ENCODE measurements around the gene SAMM50. TPM values are rescaled to one million over a fixed set of nuclear protein-coding genes. Genes with fewer than 3 reads are reported as not detected.

SAMM50 gene
- total RNA-seq, 1 donor from 2014 or later: 22.3 TPM

DNA sequence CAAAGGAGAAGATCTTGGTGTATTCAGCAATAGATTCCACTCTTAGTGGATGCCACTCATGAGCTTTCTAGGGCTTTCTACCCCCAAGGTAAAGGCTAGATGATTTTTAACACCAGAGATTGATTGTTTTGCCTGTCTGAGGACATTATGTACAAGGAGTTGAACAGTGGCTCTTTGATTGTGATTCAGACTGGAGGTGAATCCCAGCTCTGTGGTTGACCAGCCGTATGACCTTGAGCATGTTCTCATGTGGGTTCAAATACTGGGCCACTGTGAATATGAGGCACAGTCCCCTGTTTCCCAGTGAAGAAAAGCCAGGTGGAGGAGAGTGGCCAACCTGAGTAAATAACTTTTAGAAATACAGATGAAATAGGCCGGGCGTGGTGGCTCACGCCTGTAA is 44.9 kb downstream of the SAMM50 start:
- H3K36me3 ChIP-seq: peaks cover 0 to 20% of the 10 kb centered on the region in 2 donors
- H3K9me3 ChIP-seq: no peaks in the 10 kb centered on the region
- DNase-seq (ENCODE audit: extremely low spot score in 2 of 2): no peak
- H3K4me1 ChIP-seq: no peaks in the 10 kb centered on the region
- H3K4me3 ChIP-seq: no peak overlapping the region
- intact Hi-C loops (cut with DNase I): no loop called here
- TF ChIP-seq POLR2AphosphoS5 (IDR thresholded peaks at IDR 0.05; ENCODE audit: insufficient read depth in 1 of 2, low read depth in 1 of 2) (no peak), POLR2A (IDR thresholded peaks at IDR 0.05) (no peak)
- TF ChIP-seq, protein P1, sequence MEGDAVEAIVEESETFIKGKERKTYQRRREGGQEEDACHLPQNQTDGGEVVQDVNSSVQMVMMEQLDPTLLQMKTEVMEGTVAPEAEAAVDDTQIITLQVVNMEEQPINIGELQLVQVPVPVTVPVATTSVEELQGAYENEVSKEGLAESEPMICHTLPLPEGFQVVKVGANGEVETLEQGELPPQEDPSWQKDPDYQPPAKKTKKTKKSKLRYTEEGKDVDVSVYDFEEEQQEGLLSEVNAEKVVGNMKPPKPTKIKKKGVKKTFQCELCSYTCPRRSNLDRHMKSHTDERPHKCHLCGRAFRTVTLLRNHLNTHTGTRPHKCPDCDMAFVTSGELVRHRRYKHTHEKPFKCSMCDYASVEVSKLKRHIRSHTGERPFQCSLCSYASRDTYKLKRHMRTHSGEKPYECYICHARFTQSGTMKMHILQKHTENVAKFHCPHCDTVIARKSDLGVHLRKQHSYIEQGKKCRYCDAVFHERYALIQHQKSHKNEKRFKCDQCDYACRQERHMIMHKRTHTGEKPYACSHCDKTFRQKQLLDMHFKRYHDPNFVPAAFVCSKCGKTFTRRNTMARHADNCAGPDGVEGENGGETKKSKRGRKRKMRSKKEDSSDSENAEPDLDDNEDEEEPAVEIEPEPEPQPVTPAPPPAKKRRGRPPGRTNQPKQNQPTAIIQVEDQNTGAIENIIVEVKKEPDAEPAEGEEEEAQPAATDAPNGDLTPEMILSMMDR (IDR thresholded peaks at IDR 0.05): no peak
- no peaks in the 10 kb centered on the region for H3K27me3 ChIP-seq
- H3K27ac ChIP-seq: no peak overlapping the region

DNA sequence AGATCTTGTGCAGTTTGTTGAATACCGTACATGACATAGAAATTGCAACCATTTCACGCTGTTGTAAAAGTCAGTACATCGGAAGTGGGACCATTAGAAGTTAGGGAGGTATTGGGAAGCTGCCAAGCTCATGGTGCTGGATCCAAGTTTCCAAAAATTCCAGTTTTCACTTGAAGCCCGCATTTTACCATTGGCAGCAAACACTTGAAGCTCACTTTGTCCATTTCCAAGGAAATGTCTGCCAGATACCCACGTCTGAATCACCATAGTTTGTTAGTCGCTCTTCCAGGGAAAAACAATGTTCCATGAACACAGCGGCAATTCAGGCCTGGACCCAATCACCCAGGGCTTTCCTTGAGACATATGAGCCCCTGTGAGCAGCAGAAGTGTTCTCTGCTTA is 46.3 kb downstream of the SAMM50 start:
- no peak overlapping the region for H3K4me3 ChIP-seq
- H3K36me3 ChIP-seq: peaks cover 0 to 9% of the 10 kb centered on the region in 2 donors
- H3K27ac ChIP-seq: no peak overlapping the region
- TF ChIP-seq POLR2AphosphoS5 (IDR thresholded peaks at IDR 0.05; ENCODE audit: insufficient read depth in 1 of 2, low read depth in 1 of 2) (no peak), POLR2A (IDR thresholded peaks at IDR 0.05) (no peak)
- TF ChIP-seq, protein P1 (IDR thresholded peaks at IDR 0.05): no peak
- H3K9me3 ChIP-seq: no peaks in the 10 kb centered on the region
- H3K4me1 ChIP-seq: no peaks in the 10 kb centered on the region
- intact Hi-C loops (cut with DNase I): no loop called here
- H3K27me3 ChIP-seq: no peaks in the 10 kb centered on the region
- DNase-seq (ENCODE audit: extremely low spot score in 2 of 2): no peak

DNA sequence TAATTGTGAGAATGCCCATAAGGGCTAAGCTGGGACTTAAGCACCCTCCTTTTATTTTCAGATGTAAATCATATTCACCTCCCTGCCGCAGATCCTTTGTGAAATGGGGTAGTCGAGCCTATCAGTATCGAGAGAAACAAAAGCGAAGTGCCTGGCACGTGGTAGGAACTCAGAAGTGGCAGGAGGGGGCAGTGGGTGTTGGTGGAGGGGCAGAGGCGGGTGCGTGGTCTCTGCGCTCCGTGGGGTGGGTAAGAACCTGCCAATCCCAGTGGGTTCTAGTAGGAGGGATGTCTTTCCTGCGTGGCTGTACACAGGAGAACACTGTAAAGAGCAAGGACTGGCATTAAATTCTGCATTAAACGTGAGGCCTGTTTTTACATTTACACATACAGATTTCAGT is 47.1 kb downstream of the SAMM50 start:
- TF ChIP-seq POLR2A (IDR thresholded peaks at IDR 0.05): no peak
- TF ChIP-seq, protein P1 (IDR thresholded peaks at IDR 0.05): no peak
- no peak for TF ChIP-seq POLR2AphosphoS5 (IDR thresholded peaks at IDR 0.05; ENCODE audit: insufficient read depth in 1 of 2, low read depth in 1 of 2)

DNA sequence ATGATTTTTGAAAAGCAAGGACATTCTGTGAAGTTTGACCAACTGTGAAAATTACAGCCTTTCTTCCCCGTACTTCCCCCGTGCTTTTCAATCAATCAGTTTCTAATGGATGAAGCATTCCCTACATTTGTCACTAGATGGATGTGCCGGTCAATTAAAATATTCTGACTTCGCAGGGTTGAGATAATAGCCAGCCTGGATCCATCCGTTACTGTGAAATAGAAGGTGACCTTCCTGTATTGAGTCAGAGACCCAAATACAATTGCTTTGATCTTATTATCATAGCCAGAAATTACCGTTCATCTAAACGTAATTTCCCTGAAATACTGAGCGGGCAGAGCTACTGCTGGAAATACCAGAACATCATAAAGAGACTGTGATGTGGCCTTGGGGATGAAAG is 47.8 kb downstream of the SAMM50 start:
- Histone ChIP-seq H3K27me3 (no peaks in the 10 kb centered on the region), H3K4me3 (no peak overlapping the region), H3K4me1 (no peaks in the 10 kb centered on the region), H3K27ac (no peak overlapping the region), H3K36me3 (no peaks in the 10 kb centered on the region), H3K9me3 (no peaks in the 10 kb centered on the region)
- DNase-seq (ENCODE audit: extremely low spot score in 2 of 2): no peak
- no peak for TF ChIP-seq POLR2AphosphoS5 (IDR thresholded peaks at IDR 0.05; ENCODE audit: insufficient read depth in 1 of 2, low read depth in 1 of 2)
- TF ChIP-seq, protein P1 (IDR thresholded peaks at IDR 0.05): no peak
- TF ChIP-seq POLR2A (IDR thresholded peaks at IDR 0.05): no peak
- intact Hi-C loops (cut with DNase I): no loop called here

More for the DNA sequence above, 47.1 kb downstream of the SAMM50 start:
- Histone ChIP-seq H3K9me3 (no peaks in the 10 kb centered on the region), H3K4me3 (no peak overlapping the region), H3K36me3 (peaks cover 0 to 1% of the 10 kb centered on the region in 2 donors), H3K4me1 (no peaks in the 10 kb centered on the region), H3K27me3 (no peaks in the 10 kb centered on the region), H3K27ac (no peak overlapping the region)
- intact Hi-C loops (cut with DNase I): no loop called here
- DNase-seq (ENCODE audit: extremely low spot score in 2 of 2): no peak

DNA sequence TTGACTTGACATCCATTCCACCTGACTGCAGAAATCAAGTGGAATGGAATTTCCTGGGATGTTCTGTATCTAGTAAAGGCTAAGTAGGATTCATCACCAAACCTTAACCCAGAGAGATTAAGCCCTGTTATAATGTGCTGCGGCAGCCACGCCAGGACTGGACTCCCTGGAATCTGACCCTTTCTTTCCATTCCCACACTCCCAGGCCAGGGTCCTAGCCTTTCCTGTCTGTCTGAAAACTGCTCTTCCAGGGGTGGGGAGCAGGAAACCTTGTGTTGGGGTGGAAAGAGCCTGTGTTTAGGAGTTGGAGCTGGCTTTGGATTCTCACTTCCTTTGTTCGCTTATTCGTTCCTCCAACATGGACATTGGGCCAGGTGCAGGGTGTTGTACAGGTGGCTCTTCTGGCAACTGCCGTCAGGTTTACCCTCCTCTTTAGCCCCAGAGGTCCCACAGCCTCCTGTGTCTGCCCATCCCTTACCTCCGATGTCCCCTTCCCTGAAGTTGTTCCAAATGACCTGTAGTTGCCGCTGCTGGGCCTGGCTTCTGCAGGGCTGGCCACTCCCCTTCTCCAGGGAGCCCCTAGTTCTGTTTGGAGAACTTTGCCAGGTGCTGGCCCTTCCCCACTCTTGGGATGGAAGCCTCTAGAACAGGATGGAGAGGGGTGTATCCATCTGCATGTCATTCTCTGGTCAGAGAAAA is 48.3 kb downstream of the SAMM50 start:
- TF ChIP-seq, protein P1 (IDR thresholded peaks at IDR 0.05): no peak
- TF ChIP-seq POLR2A (IDR thresholded peaks at IDR 0.05) (no peak), POLR2AphosphoS5 (IDR thresholded peaks at IDR 0.05; ENCODE audit: insufficient read depth in 1 of 2, low read depth in 1 of 2) (no peak)

More for the DNA sequence above, 48.3 kb downstream of the SAMM50 start:
- Histone ChIP-seq H3K4me1 (no peaks in the 10 kb centered on the region), H3K4me3 (no peak overlapping the region), H3K36me3 (no peaks in the 10 kb centered on the region), H3K27me3 (no peaks in the 10 kb centered on the region), H3K9me3 (no peaks in the 10 kb centered on the region), H3K27ac (no peak overlapping the region)
- intact Hi-C loops (cut with DNase I): no loop called here
- DNase-seq (ENCODE audit: extremely low spot score in 2 of 2): no peak
